NCI-H2196 treated with DMSO at 0.1 percent for 48 hours (cell line): ENCODE data around the gene MYCBP2.
"Not testable (repeated sequence)": the region's sequence is repeated elsewhere in the genome, so short reads cannot be mapped to it uniquely, and the experiment has no call there.

Experiments used
- DNase-seq: peaks from one replicate; lab custom pipeline; 2025; ENCODE audit not compliant: unreplicated experiment; lab: John Stamatoyannopoulos, UW

MYCBP2 gene

DNA sequence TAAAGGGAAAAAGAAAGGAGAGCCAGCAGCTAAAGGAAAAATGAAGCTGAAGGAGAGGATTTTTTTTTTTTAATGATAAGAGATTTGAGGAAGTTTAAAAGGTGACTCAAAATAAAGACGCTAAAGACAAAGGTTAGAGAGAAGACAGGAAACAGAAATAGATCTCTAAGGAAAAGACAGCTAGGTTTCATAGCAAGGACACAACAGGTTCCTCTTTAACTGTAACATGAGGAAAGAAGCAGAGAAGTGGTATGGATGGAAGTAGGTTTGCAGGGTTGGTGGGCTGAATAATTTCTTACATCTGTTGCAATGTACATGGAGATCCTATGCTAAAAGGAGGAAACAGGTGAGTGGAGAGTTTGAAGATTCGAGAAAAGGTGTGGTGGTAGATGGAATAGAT lies 107.5 kb downstream of the MYCBP2 start:
- no peak for DNase-seq

DNA sequence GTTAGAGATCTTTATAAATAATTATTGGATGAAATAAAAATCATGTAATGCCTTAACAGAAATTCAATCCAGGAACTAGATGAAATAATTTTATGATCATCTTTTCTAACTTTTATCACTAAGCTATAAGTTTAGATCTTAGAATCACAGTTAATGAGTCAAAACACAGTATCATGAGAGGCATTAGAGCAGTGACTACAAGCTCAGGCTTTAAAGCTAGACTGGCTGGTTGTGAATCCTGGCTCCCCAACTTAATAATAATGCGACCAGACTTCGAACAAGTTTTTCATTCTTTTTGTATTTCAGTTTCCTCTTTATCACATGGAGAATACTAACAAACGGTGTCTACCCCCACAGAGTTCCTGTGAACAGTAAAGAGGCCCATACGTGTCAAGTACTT lies 108.6 kb downstream of the MYCBP2 start:
- no peak for DNase-seq

DNA sequence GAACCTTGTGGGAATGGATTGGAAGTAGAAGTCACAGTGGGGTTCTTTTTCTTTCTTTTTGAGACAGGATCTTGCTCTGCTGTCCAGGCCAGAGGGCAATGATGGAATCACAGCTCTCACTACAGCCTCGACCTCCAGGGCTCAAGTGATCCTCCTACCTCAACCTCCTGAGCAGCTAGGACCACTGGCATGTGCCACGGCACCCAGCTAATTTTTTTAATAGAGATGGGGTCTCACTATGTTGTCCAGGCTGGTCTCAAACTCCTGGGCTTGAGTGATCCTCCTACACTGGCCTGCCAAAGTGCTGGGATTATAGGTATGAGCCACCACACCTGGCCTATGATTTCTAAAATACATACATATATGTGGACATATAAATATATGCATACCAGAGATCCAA lies 111.4 kb downstream of the MYCBP2 start:
- no peak for DNase-seq

DNA sequence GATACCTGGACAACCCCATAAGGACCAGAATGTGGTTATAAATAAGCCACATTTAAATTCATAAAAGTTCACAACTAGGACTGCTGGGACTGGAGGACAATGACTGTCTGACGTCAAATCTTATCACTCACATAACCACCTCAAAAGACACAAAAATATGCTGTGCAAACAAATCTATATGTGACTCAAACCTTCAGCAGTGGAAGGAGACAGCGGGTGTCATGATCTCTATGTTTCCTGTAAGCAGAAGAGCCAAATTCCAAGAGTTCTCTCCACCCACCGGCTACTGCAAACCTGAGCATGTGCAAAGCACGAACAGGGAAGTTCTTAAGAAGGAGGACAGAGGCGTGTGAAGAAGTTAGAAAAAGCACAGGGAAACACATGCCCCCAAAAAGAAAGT lies 113.2 kb downstream of the MYCBP2 start:
- DNase-seq = no peak

DNA sequence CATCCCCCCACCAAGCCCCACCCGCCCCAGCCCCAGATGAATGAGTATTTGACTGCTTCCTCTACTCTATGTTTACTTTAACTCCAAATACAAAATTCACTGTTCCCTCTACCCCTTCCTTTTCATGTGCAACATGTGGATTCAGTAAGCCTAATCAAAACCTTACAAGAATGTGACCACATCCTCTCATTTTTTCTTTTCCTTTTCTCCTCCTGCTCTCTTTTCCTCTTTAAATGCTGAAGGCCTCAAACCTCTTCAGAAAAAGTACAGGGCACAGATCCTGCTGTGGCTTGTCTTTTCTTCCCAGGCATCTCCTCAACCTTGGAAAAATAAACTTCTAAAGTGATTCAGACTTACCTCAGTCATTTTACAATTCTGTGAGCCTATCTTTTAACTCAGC lies 119.0 kb downstream of the MYCBP2 start:
- no peak for DNase-seq

DNA sequence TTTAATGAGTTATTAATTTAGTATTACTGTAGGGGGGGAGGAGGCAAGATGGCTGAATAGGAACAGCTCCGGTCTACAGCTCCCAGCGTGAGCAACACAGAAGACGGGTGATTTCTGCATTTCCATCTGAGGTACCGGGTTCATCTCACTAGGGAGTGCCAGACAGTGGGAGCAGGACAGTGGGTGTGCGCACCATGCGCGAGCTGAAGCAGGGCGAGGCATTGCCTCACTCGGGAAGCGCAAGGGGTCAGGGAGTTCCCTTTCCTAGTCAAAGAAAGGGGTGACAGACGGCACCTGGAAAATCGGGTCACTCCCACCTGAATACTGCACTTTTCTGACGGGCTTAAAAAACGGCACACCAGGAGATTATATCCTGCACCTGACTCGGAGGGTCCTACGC lies 127.9 kb downstream of the MYCBP2 start:
- not testable (repeated sequence) for DNase-seq

DNA sequence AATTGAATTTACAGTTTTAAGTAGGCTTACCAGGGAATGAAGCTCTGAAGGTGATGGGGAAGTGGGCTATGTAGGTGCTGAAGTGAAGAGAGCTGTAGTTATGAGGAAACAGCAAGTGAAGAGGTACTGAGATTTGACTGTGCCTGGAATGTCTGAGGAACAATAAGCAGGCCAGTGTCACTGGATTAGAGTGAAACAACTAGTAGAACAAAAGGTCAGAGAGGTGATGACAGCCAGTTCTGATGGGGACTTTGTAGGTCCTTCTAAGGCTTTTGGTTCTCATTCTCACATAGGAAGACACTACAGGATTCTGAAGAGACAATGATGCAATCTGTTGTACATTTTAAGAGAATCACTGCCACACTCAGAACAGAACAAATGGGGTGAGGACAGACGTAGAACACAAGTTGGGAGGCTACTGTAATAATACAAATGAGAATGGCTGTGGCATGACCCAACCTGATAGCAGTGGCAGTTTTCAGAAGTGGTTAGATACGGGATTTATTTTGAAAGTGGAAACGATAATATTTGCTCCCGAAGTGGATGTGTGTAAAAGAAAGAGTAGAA lies 130.8 kb downstream of the MYCBP2 start:
- DNase-seq = no peak

DNA sequence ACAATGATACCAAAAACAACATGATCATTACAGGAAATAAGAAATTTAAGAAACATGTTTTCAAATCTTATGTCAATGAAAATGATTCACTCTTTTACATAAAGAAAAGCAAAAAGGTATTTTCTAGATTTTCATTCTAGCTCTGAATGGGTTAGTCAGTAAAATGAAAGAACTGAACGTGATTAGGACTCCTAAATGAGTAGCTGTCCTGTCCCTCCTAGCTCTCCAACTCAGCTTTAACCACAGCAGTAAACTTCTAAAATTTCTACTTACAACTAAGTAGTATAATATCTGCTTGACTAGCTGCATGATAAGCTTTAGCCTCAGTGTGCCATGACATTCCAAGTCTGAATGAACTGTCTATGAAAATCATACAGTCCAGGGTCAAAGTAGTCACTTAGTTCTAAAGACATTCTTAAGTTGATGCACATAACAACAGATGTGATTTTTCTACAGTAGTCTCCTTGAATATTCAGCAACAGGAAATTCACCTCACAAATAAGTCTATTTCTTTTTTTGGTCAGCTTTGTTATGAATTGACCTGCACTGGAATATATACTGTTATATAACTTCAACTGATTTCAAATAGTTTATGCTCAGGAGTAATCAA lies 136.4 kb downstream of the MYCBP2 start:
- DNase-seq = no peak

DNA sequence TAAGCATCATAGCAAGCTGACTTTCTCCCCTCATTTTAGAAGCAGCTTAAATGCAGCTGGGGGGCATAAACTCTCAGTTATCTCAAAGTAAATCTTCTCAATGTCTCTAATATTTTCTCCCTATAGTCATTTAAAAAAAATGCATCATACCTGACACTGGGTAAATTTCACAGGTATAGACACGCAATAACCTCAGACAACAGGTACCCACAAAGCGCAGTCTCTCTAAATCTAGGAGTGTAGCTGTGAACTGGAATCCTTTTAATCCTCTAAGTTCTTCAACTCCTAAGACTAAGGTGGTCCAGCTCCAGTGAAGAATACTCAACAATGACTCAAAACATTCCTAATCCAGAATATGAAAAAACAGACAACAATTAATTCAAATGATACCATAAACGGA lies 141.2 kb downstream of the MYCBP2 start:
- no peak for DNase-seq

DNA sequence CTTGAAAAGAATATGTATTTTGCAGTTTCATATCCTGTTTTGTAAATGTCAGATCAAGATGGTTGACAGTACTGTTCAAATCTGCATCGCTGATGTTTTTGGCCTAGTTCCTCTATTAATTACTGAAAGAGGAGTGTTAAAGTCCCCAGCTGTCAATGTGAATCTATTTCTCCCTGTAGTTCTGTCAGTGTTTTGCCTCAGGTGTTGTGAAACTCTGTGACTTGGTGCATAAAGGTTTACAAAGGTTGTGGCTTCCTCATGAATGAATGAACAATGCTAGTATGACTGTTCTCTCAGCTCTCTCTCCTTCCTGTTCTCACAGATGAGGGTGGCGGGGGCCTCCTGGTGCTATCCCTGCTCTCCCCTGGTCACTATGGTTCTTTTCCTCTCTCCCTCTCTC lies 142.4 kb downstream of the MYCBP2 start:
- DNase-seq = no peak

DNA sequence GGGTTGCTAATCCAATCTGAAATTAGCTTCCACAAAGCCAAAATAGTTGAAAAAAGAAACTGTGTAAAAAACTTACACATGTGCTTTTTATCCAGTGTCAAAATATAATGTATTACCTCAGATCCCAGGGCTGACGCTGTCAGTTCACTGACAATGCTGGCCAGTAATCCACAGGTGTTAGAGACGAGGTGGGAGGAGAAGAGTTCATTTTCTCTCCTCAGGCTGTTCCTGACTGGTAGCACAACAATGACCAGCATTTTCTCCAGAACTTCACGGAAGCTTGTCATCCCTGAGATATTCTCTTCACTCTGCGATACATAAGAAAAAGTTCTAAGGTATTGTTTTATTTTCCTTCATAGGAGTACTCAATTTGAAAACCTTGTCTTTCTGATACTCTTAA lies 146.9 kb downstream of the MYCBP2 start:
- no peak for DNase-seq

DNA sequence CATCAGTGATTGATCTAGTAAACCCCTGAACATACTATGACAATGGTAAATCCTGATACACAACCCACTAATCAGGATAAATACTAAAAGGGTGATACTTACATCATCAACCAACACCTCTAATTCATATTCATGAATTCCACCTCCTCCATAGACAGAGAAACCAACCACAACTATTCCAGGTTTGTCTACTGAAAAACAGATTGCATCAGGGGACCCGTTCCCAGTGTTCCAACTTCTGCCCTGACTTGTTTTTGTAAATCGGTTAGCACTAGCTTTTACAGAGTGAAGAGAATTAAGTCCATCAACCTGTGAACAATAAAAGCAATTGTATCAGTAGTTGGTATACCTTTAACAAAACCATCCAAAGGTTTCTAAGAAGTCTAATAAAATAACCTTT lies 149.2 kb downstream of the MYCBP2 start:
- no peak for DNase-seq

DNA sequence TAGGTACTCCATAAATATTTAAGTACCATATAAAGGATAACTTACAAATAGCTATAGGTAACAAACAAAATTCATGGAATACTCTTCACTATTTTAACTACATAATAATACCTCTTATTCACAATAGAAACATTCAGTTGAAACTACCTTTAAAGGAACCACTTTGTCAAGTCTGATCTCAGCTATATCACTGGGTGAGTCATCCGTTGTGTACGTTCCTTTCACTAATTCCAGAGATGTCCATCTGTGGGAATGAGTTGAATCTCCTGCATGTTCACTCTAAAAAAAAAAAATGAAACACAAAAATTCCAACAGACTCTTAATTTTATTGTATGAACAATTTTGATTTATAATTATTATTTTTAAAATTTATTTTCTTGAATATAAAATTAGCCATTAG lies 150.5 kb downstream of the MYCBP2 start:
- no peak for DNase-seq

DNA sequence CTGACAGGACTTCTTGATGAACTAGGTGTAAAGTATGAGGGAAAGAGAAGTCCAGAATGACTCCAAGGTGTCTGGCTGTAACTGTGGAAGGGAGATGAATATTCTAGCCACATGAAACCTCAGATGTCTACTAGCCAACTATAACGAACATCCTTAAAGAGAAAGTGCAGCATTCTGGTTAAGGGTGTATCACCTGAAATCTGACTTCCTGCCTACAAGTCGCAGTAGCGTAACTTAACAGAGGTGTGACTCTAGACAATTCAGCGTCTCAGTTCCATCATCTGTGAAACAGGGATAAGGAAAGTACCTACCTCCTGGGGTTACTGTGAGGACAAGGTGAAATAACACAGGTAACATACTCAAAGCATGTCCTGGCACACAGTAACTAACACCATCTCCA lies 154.2 kb downstream of the MYCBP2 start:
- no peak for DNase-seq

DNA sequence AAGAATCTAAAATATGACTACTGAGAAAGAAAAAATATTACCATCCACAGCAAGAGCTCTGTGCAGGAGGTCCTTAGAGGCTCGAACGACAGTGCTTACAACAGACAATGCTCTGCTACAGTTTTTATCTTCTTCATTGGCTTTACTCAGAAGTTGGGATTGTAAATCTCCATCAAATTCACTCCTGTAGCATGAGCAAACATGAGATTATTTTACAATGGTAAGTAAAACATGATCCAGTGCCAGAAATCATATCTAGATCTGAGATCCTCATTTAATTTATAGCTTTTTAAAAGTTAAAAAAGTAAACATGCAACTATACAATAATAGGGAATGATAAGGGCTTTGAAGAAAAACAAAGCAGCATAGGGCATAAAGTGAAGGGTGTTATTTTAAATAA lies 155.4 kb downstream of the MYCBP2 start:
- no peak for DNase-seq

DNA sequence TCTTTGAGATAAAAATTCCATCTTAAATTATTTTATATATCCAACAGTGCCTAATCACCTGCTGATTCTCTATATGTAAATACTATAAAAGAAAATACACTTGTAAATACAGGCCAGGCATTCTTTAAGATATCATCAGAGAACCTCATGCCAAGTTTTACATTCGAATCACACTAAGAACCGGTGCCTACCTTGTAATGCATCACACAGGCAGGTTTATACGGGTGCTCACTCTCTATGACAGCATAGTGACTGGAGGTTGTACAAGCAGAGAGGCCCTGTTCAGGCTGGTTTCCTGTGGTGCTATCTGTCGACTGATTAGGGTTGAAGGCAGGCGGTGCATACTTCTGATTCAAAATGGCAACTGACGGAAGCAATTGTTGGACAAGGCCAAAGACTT lies 158.7 kb downstream of the MYCBP2 start:
- DNase-seq = no peak

DNA sequence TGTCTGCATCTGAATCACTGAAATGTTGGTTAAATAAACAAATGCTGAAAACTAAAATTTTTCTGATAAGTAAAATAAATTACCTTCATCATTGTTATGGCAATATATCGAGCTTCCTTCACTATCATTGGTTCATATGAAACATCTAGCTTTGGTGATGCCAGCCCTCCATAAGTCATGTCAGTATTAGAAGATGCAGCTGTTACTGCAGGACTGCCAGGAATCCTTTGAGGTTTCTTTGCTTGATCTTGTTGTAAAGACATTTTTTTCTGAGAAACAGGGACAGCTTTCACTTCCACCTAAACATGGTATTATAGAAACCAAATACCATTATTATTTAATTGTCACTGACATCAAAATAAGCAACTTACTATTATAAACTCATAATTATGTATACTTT lies 176.2 kb downstream of the MYCBP2 start:
- DNase-seq = no peak

DNA sequence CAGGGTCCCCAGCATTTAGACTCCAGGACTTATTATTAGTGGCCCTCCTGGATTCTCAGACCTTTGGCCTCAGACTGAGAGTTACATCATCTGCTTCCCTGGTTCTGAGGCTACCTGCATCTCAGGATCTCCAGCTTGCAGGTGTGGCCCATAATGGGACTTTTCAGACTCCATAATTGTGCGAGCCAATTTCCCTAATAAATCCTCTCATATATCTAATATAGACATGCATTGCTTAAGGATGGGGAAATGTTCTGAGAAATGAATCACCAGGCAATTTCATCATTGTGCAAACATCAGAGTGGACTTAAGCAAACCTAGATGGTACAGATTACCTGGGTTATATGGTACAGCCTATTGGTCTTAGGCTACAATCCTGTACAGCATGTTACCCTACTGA lies 183.5 kb downstream of the MYCBP2 start:
- no peak for DNase-seq

DNA sequence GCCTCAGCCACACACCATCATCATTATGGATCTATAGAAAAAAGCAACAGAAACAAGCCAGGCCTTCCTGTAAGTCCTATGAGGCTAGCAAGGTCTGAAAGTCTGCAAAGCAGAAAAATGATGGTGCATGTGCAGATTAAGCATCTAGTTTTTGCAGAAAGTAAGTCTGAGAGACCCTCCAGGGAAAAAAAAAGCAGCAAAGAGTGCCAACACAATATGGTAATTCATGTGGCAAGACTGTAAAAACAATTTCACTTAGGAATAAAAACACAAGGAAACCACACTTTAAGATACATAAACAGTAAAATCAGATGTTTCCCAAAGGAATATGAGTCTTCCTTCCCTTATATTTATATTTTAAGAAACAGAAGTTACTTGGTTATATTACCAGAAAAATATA lies 187.6 kb downstream of the MYCBP2 start:
- DNase-seq = no peak

DNA sequence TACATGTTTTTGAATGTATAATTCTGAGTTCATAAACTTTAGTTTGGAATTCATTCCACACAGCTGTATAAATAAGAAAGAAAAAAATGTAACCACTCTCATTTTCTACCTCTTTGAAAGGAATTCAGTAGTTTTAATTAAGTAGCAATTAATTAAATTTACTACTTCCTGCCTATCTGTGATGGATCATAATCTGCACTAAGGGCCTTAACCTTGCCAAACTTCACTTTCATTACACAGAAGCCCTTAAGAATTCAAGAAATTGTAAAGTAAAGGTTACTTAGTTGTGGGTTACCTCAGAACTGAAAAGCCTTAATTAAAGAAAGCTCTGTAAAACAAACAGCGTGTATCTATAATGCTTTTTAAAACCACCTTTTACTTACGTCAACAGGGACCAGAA lies 188.1 kb downstream of the MYCBP2 start:
- DNase-seq = no peak

DNA sequence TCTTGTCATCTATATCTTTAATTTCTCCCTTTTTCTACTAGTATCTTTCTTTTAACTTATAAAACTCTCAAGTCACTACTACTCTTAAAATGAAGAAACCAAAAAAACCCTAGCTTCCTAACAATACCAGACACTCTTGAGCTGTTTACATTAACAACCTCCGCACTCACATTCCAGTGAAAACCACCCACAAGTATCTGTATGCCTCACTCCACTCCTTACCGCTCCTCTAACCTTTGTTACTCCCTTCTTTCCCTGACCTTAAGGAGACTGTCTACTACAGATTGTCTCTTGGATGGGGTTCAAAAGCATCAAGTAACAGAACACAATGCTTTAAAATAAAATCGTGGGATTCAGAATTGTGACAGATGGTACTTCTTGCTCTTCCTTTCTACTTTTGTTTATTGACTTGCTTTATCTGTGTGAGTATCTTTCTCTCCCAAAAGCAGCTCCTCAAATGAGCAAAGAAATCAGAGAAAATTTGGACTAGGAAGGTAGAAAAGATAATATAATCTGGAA lies 189.9 kb downstream of the MYCBP2 start:
- no peak for DNase-seq

DNA sequence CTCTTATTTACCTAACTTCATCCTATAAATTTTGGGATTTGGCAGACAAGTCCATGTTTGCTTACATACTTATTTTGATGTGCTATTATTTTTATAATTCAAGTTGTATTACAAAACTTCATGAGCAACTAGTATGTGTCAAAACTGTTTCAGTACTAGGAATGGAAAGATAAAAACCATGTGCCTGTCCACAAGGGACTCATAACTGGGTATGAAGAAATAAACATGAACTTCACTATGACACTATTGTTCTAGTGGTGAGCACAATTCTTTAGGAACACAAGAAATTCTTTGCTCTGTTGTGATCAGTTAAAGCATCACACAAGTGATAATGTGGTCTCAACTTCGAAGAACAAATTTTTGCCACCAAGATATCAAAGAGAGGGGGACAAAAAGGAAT lies 202.5 kb downstream of the MYCBP2 start:
- no peak for DNase-seq

DNA sequence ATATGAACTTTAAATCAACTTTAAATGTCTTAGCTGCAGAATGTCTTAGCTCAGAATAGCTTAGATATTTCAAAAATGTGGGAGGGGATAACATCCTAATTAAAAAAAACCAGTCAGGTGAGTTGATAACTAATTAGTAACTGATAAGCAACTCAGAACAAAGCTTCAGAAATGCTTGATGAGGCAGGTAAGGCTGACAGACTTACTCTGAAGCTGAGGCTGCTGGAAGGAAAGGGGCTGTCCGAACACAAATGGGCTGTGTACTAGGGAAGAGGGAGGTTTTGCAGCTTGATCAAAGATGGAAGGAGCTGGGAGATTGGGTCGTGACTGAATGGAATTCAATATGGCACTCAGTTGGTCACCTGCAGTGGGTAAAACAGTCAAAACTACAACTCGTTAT lies 208.8 kb downstream of the MYCBP2 start:
- no peak for DNase-seq
